ENCODE data around the gene FAR2.

DNA sequence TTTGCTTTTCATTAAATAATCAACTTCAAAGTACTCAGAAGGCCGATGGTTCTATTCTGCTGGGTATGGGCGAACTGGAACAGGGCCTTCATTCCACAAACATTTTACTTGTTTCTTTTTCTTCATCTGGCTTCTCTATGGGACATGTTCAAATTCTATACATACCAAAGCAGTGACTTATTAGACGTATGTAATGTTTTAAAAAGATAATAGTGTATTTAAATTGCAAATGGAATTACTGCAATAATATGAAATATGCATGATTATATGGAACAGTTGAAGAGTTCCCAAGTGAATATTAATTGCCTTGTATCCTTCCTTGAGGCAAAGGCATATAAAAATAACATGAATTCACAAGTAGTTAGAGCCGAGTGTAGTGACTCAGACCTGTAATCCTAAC, 75.5 kb downstream of the FAR2 start:
- TF ChIP-seq SRSF4 (IDR thresholded peaks at IDR 0.05; ENCODE audit: low read depth, low read length, poor library complexity, severe bottlenecking), result no peak
- TF ChIP-seq, protein P1, sequence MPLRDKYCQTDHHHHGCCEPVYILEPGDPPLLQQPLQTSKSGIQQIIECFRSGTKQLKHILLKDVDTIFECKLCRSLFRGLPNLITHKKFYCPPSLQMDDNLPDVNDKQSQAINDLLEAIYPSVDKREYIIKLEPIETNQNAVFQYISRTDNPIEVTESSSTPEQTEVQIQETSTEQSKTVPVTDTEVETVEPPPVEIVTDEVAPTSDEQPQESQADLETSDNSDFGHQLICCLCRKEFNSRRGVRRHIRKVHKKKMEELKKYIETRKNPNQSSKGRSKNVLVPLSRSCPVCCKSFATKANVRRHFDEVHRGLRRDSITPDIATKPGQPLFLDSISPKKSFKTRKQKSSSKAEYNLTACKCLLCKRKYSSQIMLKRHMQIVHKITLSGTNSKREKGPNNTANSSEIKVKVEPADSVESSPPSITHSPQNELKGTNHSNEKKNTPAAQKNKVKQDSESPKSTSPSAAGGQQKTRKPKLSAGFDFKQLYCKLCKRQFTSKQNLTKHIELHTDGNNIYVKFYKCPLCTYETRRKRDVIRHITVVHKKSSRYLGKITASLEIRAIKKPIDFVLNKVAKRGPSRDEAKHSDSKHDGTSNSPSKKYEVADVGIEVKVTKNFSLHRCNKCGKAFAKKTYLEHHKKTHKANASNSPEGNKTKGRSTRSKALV (CRISPR knock-in tag; IDR thresholded peaks at IDR 0.05), result no peak
- TF ChIP-seq ELF3 (CRISPR knock-in tag; IDR thresholded peaks at IDR 0.05), result no peak
- no peak for TF ChIP-seq KAT8 (CRISPR knock-in tag; IDR thresholded peaks at IDR 0.05)
- no peak for TF ChIP-seq CTCF (CRISPR knock-in tag; IDR thresholded peaks at IDR 0.05)
- TF ChIP-seq ZNF501 (CRISPR knock-in tag; IDR thresholded peaks at IDR 0.05), result no peak
- TF ChIP-seq, protein P2, sequence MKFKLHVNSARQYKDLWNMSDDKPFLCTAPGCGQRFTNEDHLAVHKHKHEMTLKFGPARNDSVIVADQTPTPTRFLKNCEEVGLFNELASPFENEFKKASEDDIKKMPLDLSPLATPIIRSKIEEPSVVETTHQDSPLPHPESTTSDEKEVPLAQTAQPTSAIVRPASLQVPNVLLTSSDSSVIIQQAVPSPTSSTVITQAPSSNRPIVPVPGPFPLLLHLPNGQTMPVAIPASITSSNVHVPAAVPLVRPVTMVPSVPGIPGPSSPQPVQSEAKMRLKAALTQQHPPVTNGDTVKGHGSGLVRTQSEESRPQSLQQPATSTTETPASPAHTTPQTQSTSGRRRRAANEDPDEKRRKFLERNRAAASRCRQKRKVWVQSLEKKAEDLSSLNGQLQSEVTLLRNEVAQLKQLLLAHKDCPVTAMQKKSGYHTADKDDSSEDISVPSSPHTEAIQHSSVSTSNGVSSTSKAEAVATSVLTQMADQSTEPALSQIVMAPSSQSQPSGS (CRISPR knock-in tag; IDR thresholded peaks at IDR 0.05), result no peak
- TF ChIP-seq MZF1 (CRISPR knock-in tag; IDR thresholded peaks at IDR 0.05; ENCODE audit: borderline replicate concordance), result no peak
- no peak for TF ChIP-seq HMG20A (CRISPR knock-in tag; IDR thresholded peaks at IDR 0.05; ENCODE audit: borderline replicate concordance)
- no peak for TF ChIP-seq SP1 (IDR thresholded peaks at IDR 0.05)
- TF ChIP-seq SP1 (CRISPR knock-in tag; IDR thresholded peaks at IDR 0.05), result no peak
